ENCODE measurements around the gene DRAM2.

Gene DRAM2

GRCh38 chr1:111175349-111175748, 35.5 kb upstream of the DRAM2 start:
- Histone ChIP-seq H3K27ac (ENCODE audit: low read depth, low read length, poor library complexity, severe bottlenecking) (no peak overlapping the region), H3K4me2 (ENCODE audit: low read length) (no peak overlapping the region), H3K9me3 (ENCODE audit: low read length) (no peaks in the 10 kb centered on the region), H3K4me3 (ENCODE audit: low read depth, low read length, poor library complexity, severe bottlenecking) (no peak overlapping the region), H4K20me1 (ENCODE audit: insufficient read depth, low read length) (no peaks in the 10 kb centered on the region), H2AFZ (ENCODE audit: low read length) (no peak overlapping the region), H3K9ac (ENCODE audit: low read length) (no peak overlapping the region), H3K9me2 (ENCODE audit: low read depth, low read length) (no peaks in the 10 kb centered on the region), H3F3A (ENCODE audit: insufficient read depth, low read length) (no peaks in the 10 kb centered on the region), H3K4me1 (ENCODE audit: insufficient read depth, low read length, severe bottlenecking) (peaks cover 5% of the 10 kb centered on the region), H3K27me3 (ENCODE audit: insufficient read depth, low read length) (no peaks in the 10 kb centered on the region), H3K79me2 (ENCODE audit: insufficient read depth, low read length) (no peaks in the 10 kb centered on the region), H3K36me3 (ENCODE audit: insufficient read depth, low read length) (peaks cover 94% of the 10 kb centered on the region)
- TF ChIP-seq CTCF (IDR thresholded peaks at IDR 0.05; ENCODE audit: low read length) (no peak), EZH2 (IDR thresholded peaks at IDR 0.05; ENCODE audit: borderline replicate concordance, low read length) (no peak)

GRCh38 chr1:111174070-111174469, 34.2 kb upstream of the DRAM2 start:
- Histone ChIP-seq H3K79me2 (ENCODE audit: insufficient read depth, low read length) (no peaks in the 10 kb centered on the region; the same call in 1 of the 2 replicates), H3F3A (ENCODE audit: insufficient read depth, low read length) (no peaks in the 10 kb centered on the region), H2AFZ (ENCODE audit: low read length) (no peak overlapping the region), H3K27me3 (ENCODE audit: insufficient read depth, low read length) (no peaks in the 10 kb centered on the region), H3K9me3 (ENCODE audit: low read length) (no peaks in the 10 kb centered on the region), H3K4me1 (ENCODE audit: insufficient read depth, low read length, severe bottlenecking) (peaks cover 5% of the 10 kb centered on the region), H3K36me3 (ENCODE audit: insufficient read depth, low read length) (peaks cover 93% of the 10 kb centered on the region), H3K27ac (ENCODE audit: low read depth, low read length, poor library complexity, severe bottlenecking) (no peak overlapping the region), H3K4me2 (ENCODE audit: low read length) (no peak overlapping the region), H4K20me1 (ENCODE audit: insufficient read depth, low read length) (no peaks in the 10 kb centered on the region), H3K9me2 (ENCODE audit: low read depth, low read length) (no peaks in the 10 kb centered on the region), H3K9ac (ENCODE audit: low read length) (no peak overlapping the region), H3K4me3 (ENCODE audit: low read depth, low read length, poor library complexity, severe bottlenecking) (no peak overlapping the region)
- TF ChIP-seq EZH2 (IDR thresholded peaks at IDR 0.05; ENCODE audit: borderline replicate concordance, low read length), result no peak
- TF ChIP-seq CTCF (IDR thresholded peaks at IDR 0.05; ENCODE audit: low read length), result no peak

DNA sequence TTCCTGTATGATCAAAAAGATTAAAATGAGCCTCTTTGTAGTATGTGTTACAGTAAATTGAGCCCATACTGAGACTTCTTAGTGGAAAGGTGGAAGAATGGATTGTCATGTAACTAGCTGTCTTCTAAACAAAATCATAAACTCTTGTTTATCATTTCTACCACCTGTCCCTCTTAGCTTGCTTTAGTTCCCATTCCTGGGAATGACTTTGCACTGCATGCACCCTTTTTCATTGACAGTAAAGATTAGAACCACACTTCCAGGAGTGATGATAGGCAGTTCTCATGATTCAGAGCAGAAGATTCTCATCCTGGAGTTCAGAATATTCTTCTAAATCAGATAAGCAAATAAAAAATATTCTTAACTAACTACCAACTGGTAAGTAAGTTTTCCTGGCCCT, 32.6 kb upstream of the DRAM2 start:
- H2AFZ ChIP-seq (ENCODE audit: low read length), result no peak overlapping the region
- H3K4me3 ChIP-seq (ENCODE audit: low read depth, low read length, poor library complexity, severe bottlenecking), result no peak overlapping the region
- H3K9me2 ChIP-seq (ENCODE audit: low read depth, low read length), result no peaks in the 10 kb centered on the region
- H3K79me2 ChIP-seq (ENCODE audit: insufficient read depth, low read length), result no peaks in the 10 kb centered on the region; the same call in 1 of the 2 replicates
- no peak overlapping the region for H3K9ac ChIP-seq (ENCODE audit: low read length)
- H3K27me3 ChIP-seq (ENCODE audit: insufficient read depth, low read length), result no peaks in the 10 kb centered on the region
- H3F3A ChIP-seq (ENCODE audit: insufficient read depth, low read length), result no peaks in the 10 kb centered on the region
- no peak overlapping the region for H3K4me2 ChIP-seq (ENCODE audit: low read length)
- H3K4me1 ChIP-seq (ENCODE audit: insufficient read depth, low read length, severe bottlenecking), result peaks cover 5% of the 10 kb centered on the region
- H3K36me3 ChIP-seq (ENCODE audit: insufficient read depth, low read length), result peaks cover 94% of the 10 kb centered on the region
- no peak for TF ChIP-seq CTCF (IDR thresholded peaks at IDR 0.05; ENCODE audit: low read length)
- no peak for TF ChIP-seq EZH2 (IDR thresholded peaks at IDR 0.05; ENCODE audit: borderline replicate concordance, low read length)
- no peaks in the 10 kb centered on the region for H4K20me1 ChIP-seq (ENCODE audit: insufficient read depth, low read length)
- no peak overlapping the region for H3K27ac ChIP-seq (ENCODE audit: low read depth, low read length, poor library complexity, severe bottlenecking)
- H3K9me3 ChIP-seq (ENCODE audit: low read length), result no peaks in the 10 kb centered on the region

Data from OCI-LY1 (cell line).